AG10803 (cell line): ENCODE results near the gene SLC23A3.

Experiments used
- DNase-seq: peaks from one replicate; pipeline ENCODE4 v3.0.0; 2010; ENCODE audit warnings: low read depth
- H3K4me3 ChIP-seq: 2 replicates; pipeline ENCODE4 v1.5.1; 2011; ENCODE audit warnings: mild to moderate bottlenecking, low read length, control low read depth
- CTCF ChIP-seq: conservative IDR thresholded peaks from 2 replicates; pipeline ENCODE4 v1.5.1; 2011; ENCODE audit warnings: mild to moderate bottlenecking, low read length, control low read depth, inconsistent platforms

SLC23A3 gene

GRCh38 chr2:219182331-219183150 is 12.7 kb upstream of the SLC23A3 start:
- no peak overlapping the region for H3K4me3 ChIP-seq
- no peak for DNase-seq
- TF ChIP-seq CTCF, result no peak

GRCh38 chr2:219181531-219181930 is 11.7 kb upstream of the SLC23A3 start:
- DNase-seq, result no peak
- H3K4me3 ChIP-seq, result no peak overlapping the region
- no peak for TF ChIP-seq CTCF

DNA sequence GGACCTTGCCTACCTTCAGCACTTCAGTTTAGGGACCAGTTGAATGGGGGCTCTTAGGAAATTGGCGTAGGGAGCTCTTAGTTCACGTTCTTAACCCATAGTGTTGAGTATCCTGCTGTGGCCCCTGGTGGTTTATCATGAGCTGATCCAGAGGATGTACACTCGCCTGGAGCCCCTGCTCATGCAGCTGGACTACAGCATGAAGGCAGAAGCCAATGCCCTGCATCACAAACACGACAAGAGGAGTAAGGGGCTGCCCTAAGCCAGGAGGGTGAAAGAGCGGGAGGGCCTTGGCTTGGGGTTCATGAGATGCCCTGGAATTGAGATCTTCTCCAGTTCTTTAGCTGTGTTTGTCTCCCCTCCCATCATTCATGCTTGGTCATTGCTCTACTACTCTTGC is 11.1 kb upstream of the SLC23A3 start:
- TF ChIP-seq CTCF, result no peak
- no peak overlapping the region for H3K4me3 ChIP-seq
- no peak for DNase-seq

GRCh38 chr2:219179601-219180465 is 10.0 kb upstream of the SLC23A3 start:
- no peak for DNase-seq
- H3K4me3 ChIP-seq, result peak overlapping the region; percentile 93
- TF ChIP-seq CTCF, result no peak

GRCh38 chr2:219178377-219179175 is 8.7 kb upstream of the SLC23A3 start:
- peak overlapping the region; percentile 93 for H3K4me3 ChIP-seq
- no peak for TF ChIP-seq CTCF
- DNase-seq, result peak; percentile 28

DNA sequence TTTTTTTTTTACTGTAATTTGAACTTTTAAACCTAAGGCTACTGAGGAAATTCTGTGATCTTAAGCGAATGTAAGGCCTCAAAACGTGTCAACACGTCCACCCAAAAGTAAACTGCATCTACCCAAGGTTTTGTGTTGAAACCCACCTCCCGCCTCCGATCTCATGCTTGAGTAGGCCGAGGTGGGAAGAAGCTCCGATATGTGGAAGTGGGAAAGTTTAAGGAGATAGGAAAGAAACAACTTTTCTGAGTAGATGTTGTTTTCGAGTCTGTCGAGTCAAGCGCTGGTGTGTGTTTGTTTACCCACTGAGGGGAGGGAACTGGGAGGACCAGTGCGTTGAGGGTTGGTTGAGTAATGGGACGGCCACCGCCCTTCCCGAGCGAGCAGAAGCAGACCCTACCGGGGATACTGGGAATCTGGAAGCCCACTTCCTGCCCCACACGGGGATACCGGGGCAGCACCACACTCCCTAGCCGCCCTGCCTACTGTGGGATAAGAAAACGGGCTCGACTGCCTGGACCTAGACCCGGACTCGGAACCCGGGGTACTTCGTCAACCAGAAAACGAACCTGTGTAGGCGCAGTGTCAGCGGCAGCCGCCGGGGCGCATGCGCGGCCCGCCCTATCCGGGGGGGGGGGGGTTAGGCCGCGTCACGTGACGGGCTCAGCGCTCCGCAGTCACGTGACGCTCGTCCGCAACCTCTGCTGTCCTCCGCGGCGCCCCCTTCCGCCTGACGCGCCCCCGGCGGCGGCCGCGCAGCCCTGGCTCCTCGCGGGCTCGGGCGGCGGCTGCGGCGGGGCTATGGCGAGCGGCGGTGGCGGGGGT is 7.9 kb upstream of the SLC23A3 start, which contains the start of gene RETREG2:
Gene RETREG2 (plus strand): TSS at position 724 of the 825 bp plus-strand sequence. CDS start 78 bp downstream, at position 802.
- TF ChIP-seq CTCF, result peak; percentile 23
- peak within 1 kb of the TSS; percentile 93 for H3K4me3 ChIP-seq
- DNase-seq, result peak; percentile 92
